ENCODE data around the gene XYLT1.

Gene XYLT1

DNA sequence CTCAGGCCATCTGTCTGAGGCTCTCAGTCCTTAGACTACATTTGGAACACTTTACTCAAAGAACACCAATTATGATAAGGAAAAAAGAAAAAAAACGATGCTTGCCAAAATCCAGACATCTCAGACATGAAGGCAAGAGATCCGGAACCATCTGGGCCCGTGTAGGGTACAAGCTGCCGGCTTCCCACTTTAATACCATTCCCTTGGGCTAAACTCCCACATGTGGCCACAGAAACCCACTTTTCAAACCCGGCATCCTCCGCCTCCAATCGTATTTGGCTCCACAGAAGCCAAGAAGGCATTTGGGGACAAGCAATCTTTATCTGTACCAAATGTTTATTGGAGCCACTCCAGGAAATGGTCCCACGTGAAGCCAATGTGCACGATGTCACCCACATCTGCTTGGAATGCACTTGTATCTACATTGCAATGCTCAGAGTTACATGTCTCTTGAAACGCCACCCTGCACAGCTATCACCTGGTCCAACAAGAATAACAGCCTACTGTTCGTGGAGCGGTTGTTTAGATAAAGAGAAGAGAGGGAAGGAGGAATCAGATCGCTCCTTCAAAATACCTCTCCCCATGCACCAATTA is 33.5 kb downstream of the XYLT1 start:
- TF ChIP-seq, protein P1, sequence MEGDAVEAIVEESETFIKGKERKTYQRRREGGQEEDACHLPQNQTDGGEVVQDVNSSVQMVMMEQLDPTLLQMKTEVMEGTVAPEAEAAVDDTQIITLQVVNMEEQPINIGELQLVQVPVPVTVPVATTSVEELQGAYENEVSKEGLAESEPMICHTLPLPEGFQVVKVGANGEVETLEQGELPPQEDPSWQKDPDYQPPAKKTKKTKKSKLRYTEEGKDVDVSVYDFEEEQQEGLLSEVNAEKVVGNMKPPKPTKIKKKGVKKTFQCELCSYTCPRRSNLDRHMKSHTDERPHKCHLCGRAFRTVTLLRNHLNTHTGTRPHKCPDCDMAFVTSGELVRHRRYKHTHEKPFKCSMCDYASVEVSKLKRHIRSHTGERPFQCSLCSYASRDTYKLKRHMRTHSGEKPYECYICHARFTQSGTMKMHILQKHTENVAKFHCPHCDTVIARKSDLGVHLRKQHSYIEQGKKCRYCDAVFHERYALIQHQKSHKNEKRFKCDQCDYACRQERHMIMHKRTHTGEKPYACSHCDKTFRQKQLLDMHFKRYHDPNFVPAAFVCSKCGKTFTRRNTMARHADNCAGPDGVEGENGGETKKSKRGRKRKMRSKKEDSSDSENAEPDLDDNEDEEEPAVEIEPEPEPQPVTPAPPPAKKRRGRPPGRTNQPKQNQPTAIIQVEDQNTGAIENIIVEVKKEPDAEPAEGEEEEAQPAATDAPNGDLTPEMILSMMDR (IDR thresholded peaks at IDR 0.05; ENCODE audit: low read depth, low read length, missing control alignments), result no peak
- Histone ChIP-seq H3K27ac (no peak overlapping the region), H3K4me3 (ENCODE audit: low read depth, low read length) (no peak overlapping the region), H3K36me3 (replicated peaks) (no peaks in the 10 kb centered on the region), H3K27me3 (replicated peaks) (no peaks in the 10 kb centered on the region)
- DNase-seq, result no peak
- in situ Hi-C loops (cut with HindIII; ENCODE audit: low pct_ligation_motif_present, low sequenced_read_pairs), result no loop called here

DNA sequence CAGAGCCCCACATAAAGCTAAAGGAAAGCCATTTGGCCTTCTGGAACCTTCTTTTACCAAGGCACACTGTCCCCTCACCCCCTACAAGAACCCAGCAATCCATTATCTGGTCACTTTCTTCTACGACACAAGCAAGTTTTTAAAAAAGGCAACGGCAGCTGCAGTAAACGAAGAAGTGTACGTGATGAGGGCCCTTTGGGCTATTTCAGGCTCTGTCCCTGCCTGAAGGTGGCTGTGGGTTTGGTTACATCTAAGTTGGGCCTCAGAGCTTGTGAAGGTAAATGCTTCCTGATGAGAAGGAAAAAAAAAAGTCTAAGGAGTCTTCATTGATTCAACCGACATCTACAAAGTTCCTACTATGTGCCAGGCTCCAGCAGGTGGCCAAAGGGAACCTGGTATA is 35.4 kb downstream of the XYLT1 start:
- no peak overlapping the region for H3K27ac ChIP-seq
- no peaks in the 10 kb centered on the region for H3K27me3 ChIP-seq (replicated peaks)
- H3K4me3 ChIP-seq (ENCODE audit: low read depth, low read length), result no peak overlapping the region
- TF ChIP-seq, protein P1 (IDR thresholded peaks at IDR 0.05; ENCODE audit: low read depth, low read length, missing control alignments), result no peak
- DNase-seq, result no peak
- in situ Hi-C loops (cut with HindIII; ENCODE audit: low pct_ligation_motif_present, low sequenced_read_pairs), result no loop called here
- H3K36me3 ChIP-seq (replicated peaks), result no peaks in the 10 kb centered on the region

DNA sequence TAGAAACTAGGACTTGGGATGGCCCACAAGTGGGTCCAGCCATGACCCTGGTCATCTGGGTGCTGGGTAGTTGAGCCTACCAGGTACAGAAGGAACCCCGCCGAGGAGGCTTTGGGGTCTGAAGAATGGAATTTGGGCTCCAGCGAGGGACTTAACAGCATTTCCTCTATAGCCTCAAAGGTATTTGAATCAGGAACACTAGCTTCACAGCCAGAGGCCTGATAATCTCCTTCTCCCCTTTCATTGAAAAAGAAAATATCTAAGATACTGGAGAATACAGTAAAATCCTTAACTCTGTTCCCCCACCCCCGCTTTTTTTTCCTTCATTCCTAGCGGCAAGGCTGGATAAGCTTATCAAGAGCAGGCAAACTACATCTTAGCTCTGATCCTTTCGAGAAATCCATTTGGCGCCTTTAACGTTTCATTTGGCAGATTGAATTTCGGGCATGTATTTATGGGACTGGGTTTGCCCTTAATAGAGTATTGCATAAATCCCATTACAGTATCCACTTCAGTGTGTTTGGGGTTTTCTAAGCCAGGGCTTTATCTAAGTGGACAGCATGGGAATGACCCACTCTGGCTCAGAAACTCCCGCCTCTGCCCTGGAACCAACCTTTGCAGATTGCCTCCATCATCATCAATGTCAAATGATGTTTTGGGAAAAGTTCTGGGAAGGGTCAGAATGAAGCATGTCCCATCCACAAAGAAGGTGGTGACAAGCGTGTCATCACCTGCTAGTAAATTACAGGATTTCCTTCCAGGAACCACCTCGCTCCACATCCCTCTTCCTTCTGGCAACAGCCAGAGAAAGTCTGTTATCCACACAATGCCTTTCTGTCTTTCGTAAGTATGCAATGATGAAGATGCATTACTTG is 36.9 kb downstream of the XYLT1 start:
- H3K36me3 ChIP-seq (replicated peaks), result no peaks in the 10 kb centered on the region
- H3K27me3 ChIP-seq (replicated peaks), result no peaks in the 10 kb centered on the region
- TF ChIP-seq, protein P1 (IDR thresholded peaks at IDR 0.05; ENCODE audit: low read depth, low read length, missing control alignments), result no peak
- no peak for DNase-seq
- H3K27ac ChIP-seq, result no peak overlapping the region
- no peak overlapping the region for H3K4me3 ChIP-seq (ENCODE audit: low read depth, low read length)
- in situ Hi-C loops (cut with HindIII; ENCODE audit: low pct_ligation_motif_present, low sequenced_read_pairs), result no loop called here

DNA sequence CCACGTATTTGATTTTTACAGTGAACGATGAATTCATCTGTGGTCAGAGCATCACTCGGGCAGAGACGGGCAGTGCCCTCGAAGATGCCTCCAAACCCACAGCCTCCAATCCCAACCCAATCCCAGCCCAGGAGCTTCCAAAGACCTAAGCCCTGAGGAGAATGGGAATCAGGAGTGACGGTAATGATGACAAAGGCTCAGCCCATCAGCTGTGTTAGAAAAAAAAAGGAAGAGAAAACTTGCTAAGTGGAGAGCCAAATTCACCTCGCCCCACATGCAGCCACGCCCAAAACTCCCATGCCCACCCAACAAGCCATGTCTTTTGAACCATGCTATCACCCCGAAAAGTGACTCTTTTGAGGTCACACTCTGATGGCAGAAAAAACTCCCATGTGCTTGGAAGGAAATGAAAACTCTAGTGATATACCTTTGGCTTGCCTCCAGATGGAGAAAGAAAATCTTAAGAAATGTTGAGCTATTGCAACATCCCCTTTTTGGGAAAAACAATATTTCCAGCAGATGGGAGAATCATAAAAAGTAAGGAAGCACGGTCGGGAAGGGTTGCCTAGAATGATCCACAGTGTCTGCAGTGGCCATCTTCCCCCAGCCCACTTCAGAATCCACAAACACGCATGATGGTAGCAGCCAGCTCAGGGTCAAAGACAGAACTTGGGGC is 37.7 kb downstream of the XYLT1 start:
- no peak for DNase-seq
- H3K4me3 ChIP-seq (ENCODE audit: low read depth, low read length), result no peak overlapping the region
- in situ Hi-C loops (cut with HindIII; ENCODE audit: low pct_ligation_motif_present, low sequenced_read_pairs), result no loop called here
- H3K27ac ChIP-seq, result no peak overlapping the region
- H3K27me3 ChIP-seq (replicated peaks), result no peaks in the 10 kb centered on the region
- H3K36me3 ChIP-seq (replicated peaks), result no peaks in the 10 kb centered on the region
- TF ChIP-seq, protein P1 (IDR thresholded peaks at IDR 0.05; ENCODE audit: low read depth, low read length, missing control alignments), result no peak

DNA sequence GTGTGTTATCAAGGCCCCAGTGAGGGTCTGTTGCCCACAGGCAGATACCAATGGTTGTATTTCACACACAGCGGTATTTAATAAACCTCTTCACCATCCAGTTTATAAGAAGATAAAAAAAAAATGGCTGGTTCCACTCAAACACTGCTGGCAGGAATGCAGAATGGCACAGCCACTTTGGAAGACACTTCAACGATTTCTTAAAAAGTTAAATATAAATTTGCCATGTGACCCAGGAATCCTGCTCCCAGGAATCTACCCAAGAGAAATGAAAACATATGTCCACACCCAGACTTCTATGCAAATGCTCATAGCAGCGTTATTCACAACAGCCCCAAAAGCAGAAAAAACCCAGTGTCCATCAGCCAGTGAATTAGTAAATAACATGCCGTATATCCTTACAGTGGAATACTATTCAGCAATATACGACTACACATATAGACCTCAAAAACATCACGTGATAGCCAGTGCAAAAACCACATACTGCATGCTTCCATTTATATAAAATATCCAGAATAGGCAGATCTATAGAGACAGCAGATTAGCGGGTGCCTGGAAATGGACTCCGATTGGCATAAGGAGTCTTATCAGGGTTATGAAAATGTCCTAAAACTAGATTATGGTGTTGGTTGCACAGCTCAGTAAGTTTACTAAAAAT is 38.7 kb downstream of the XYLT1 start:
- Histone ChIP-seq H3K27ac (no peak overlapping the region), H3K36me3 (replicated peaks) (no peaks in the 10 kb centered on the region), H3K27me3 (replicated peaks) (no peaks in the 10 kb centered on the region), H3K4me3 (ENCODE audit: low read depth, low read length) (no peak overlapping the region)
- TF ChIP-seq, protein P1 (IDR thresholded peaks at IDR 0.05; ENCODE audit: low read depth, low read length, missing control alignments), result no peak
- DNase-seq, result no peak
- in situ Hi-C loops (cut with HindIII; ENCODE audit: low pct_ligation_motif_present, low sequenced_read_pairs), result no loop called here

Measured in brain microvascular endothelial cell (primary cell).